Bronchial epithelial cell (primary cell): Measurements from ENCODE around the gene PAPOLA. TPM values are rescaled to one million over a fixed set of nuclear protein-coding genes. Genes with fewer than 3 reads are reported as not detected.

Experiments used
- DNase-seq: peaks from one replicate; pipeline ENCODE4 v3.0.0-alpha.2; 2010; ENCODE audit warnings: low read depth
- FAIRE-seq: peaks from 2 replicates; lab custom pipeline; 2011; peaks lifted over from hg19 to GRCh38; lab: Jason Lieb, UNC
- H3K27me3 ChIP-seq: 2 replicates; pipeline ENCODE4 v1.5.1; 2011; ENCODE audit warnings: low read length; ENCODE audit not compliant: control insufficient read depth, insufficient read depth
- H3K36me3 ChIP-seq: 2 replicates; pipeline ENCODE4 v1.5.1; 2011; ENCODE audit warnings: low read length; ENCODE audit not compliant: control insufficient read depth, insufficient read depth
- H3K4me3 ChIP-seq: 2 replicates; pipeline ENCODE4 v1.5.1; 2011; ENCODE audit warnings: mild to moderate bottlenecking, low read depth, low read length, control low read depth
- CTCF ChIP-seq: IDR thresholded peaks from 2 replicates; pipeline ENCODE4 v1.5.1; 2011; ENCODE audit warnings: mild to moderate bottlenecking, moderate library complexity, low read length, control low read depth, inconsistent platforms; ENCODE audit not compliant: insufficient read depth, severe bottlenecking
- total RNA-seq: library from RNA; depleted of rRNA; stranded (reverse); fragments of >200 nt; gene quantifications from 2 replicates; pipeline ENCODE4 v1.2.1, GENCODE V29; 2014

PAPOLA gene
- total RNA-seq, 1 donor from 2014 or later = 70.0 TPM

DNA sequence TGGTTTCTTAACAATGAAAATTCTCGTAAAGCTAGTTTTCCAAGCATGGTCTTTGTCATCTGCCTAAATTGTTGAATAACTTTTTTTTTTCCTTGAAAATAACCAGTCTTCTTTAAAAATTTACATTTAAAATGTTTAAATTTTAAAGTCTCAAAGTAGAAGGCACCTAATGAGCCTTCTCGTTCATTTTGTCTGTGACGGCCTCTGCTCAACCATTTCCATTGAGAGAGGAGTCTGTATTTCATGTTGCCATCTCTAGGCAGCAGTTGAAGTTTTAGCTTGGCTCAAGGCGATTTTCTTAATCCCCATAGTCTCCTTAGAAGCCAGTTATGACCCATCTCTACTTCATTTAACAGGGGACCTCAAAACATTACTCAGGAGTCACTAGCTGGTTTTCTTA, 69.1 kb downstream of the PAPOLA start:
- FAIRE-seq (no peak), DNase-seq (no peak)
- H3K36me3 ChIP-seq = peaks cover 2% of the 10 kb centered on the region
- no peak overlapping the region for H3K4me3 ChIP-seq
- no peak for TF ChIP-seq CTCF
- no peaks in the 10 kb centered on the region for H3K27me3 ChIP-seq

DNA sequence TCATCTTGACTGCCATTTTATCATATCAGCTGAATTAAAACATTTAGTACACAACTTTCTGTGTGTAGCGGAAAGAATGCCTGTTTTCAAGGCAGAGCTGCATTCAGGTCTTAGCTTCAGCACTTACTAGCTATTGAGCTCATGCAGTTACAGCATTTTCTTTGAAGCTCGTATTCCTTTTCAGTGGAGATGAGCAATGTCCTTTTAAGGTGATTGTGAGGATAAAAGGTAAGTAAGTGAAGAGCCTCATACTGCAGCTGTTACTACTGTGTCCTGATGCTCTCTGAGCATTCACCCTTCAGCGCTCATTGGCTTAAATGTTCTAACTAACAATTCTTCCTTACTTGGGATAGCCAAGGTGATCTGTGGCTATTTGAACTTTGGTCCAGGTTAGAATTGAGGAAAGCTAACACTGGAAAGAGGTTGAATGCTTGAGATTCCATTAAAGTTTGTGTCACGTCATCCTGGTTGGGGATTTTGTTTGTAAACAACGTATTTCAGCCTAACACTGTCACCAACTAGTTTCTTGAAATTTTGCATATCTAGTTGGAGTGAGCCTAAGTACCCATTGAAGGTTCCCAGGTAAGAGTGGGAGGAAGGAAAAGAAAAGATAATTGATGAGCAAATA, 71.4 kb downstream of the PAPOLA start:
- H3K4me3 ChIP-seq = no peak overlapping the region
- H3K36me3 ChIP-seq = no peaks in the 10 kb centered on the region
- FAIRE-seq (no peak), DNase-seq (no peak)
- no peaks in the 10 kb centered on the region for H3K27me3 ChIP-seq
- no peak for TF ChIP-seq CTCF

DNA sequence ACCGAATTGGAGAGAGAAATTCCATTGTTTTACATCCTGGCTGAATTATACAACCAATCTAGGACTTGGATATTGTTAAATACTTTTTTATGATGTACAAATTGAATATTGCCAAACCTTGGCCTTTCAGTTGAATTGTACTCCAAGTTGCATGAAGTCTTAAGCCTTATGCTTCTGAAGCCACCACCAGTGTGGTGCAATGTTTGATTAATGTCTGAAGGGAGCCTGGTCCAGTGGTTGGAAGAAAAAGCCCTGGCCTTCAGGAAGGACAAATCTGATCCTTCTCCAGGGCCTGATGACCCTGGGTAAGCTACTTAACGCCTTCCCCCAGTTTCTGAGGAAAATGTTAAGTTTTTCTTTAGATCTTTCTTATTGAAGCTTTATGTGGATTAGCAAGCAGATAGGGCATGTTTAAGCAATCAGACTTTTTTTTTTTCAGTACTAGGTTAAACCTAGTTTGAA, 72.0 kb downstream of the PAPOLA start:
- Histone ChIP-seq H3K27me3 (no peaks in the 10 kb centered on the region), H3K36me3 (no peaks in the 10 kb centered on the region), H3K4me3 (no peak overlapping the region)
- no peak for TF ChIP-seq CTCF
- FAIRE-seq = no peak
- DNase-seq = no peak

- H3K36me3 ChIP-seq = no peaks in the 10 kb centered on the region
- TF ChIP-seq CTCF = no peak
- H3K27me3 ChIP-seq = no peaks in the 10 kb centered on the region
- H3K4me3 ChIP-seq = no peak overlapping the region
- FAIRE-seq = no peak
- DNase-seq = peak; percentile 78
Measured at GRCh38 chr14:96574633-96575632, 72.8 kb downstream of the PAPOLA start.

DNA sequence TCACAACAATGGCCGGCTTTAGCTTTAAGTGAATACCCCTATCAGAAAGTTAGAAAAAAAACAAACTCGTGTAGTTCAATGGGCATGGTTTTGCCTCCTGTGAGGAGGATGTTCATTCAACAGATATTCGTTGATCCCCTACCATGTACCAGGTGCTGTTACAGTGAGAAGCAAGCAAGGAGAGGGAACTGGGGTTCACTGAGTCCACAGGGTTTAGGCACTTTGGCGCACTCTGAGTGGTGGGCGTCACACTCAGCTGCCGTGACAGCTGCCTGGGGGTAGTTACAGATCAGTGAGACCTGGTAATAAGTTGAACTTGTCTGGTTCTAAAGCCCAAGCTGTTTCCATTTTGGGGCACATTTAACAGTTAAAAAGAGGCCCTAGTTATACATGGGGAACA, 74.2 kb downstream of the PAPOLA start:
- H3K27me3 ChIP-seq = no peaks in the 10 kb centered on the region
- FAIRE-seq = no peak
- no peak overlapping the region for H3K4me3 ChIP-seq
- no peak for DNase-seq
- no peak for TF ChIP-seq CTCF
- H3K36me3 ChIP-seq = no peaks in the 10 kb centered on the region
